GM19438 (cell line): Measurements from ENCODE around the gene ZC3H18.

Experiments used
- ATAC-seq: cut with Tn5 transposase; IDR thresholded peaks from one replicate; pipeline ENCODE4 v1.9.1; 2021; ENCODE audit warnings: low read depth; ENCODE audit not compliant: unreplicated experiment

ZC3H18 gene

GRCh38 chr16:88578446-88579313 is 8.5 kb downstream of the ZC3H18 start:
- ATAC-seq = no peak

DNA sequence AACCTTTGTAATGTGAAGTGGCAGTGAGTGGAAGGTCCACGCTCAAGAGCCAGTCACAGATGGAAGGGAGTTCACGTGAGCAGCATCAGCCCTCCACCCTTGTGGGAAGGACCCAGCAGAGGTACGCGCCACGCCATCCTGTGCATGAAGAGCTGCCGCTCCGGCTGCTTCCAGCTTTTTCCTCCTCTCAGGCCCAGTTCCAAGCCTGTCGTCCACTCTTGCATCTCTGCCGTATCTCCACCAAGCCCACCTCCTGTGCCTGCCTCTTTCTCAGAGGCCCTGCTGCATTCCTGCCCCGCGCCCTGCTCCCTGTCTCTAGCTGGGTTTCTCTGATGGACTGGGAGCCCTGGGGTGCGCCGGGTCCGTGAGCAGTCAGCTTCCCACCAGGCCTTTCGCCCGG is 10.2 kb downstream of the ZC3H18 start:
- no peak for ATAC-seq

GRCh38 chr16:88581033-88581432 is 10.8 kb downstream of the ZC3H18 start:
- ATAC-seq = no peak

DNA sequence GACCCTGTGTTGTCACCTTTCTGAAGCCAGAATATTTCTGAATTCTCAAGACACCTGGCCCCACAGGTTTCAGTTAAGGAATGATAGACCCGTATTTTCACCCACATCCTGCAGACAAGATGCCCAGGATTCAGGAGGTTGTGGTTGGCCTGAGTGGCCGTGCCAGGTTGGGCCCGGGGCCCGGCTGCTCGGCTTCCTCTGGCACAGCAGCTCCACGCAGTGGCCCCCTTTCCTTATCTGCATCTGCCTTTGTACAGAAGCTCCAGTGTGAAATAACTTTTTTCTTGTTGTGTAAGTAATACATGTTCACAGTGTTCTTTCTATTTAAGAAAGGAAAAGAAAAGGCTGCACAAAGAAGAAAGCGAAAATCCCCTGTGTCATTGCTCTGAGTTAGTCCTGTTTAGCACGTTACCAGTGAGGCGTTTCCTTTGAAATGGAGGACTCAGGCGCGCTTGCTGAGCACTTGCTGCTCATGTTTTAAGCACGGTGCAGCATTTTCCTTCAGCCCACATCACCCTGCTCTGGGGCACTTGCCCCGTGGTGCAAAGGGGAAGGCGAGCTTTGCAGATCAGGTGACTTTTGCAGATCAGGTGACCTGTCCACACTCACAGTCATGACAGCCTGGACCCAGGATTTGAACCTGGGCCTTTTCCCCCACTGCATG is 12.8 kb downstream of the ZC3H18 start:
- ATAC-seq = no peak

DNA sequence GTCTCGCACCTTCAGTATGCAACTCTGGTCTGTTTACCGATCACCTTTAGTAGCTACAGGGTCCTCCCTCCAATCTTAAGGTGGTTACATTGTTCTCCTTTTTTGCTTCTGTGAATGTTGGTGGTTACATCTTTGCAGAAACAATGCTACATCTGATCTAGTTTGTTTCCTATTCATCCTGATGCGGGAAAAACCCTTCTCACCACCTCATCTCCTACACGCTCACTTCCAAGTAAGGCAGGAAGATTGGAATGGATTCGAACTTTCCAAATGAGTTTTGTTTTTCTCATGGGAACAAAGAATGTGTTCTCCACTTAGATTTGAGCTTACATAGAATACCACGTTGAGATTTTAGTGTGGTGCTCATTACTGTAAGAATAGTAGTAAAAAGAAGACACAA is 14.5 kb downstream of the ZC3H18 start:
- no peak for ATAC-seq

- ATAC-seq = no peak
These were observed 15.1 kb downstream of the ZC3H18 start for GRCh38 chr16:88585269-88585668.

DNA sequence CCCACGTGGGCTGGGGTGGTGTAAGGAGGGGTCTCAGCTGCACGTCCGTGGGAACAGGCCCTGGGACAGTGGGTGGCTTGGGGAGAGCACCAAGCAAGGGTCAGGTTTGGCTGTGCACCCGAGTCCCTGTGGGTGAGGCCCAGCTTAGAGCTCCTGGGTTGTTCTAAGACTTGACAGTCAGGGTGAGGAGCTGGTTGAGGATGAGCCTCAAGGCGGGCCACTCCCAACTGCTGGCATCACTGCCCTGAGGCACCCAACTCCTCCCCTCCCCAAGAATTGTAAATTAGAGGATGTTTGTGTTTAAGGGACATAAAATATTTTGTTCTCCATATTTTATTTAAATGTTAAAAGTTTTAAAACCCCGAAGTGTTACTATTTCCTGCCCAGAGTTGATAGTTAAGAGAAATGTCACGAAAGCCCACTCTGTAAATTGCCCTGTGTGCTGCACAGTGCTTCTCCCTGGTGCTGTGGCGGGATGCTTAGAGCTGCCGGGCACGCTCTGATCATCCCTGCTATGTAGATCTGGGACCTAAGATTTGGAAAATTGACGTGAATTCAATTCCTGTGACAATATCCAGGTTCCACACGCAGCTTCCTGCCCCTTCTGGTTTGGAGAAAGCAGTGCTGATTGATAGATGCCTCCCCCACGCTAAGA is 15.9 kb downstream of the ZC3H18 start:
- ATAC-seq = no peak

DNA sequence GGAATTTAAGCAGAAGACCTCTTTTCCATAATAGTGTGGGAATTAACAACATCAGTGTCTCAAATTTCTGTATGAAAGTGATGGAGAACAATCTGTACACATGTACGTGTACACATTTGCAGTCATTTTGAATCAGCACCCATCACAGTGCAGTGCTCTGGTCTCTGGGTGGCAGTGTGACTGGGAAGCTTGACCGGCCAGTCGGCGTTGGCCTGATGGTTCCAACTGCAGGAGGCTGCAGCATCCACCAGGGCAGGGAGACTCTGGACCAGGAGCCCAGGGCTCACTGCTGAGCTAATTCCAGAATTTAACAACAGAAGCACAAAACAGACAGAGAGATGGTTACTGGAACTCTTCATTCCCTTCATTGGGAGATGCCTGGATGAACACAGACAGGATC is 17.9 kb downstream of the ZC3H18 start:
- no peak for ATAC-seq

GRCh38 chr16:88588754-88589153 is 18.6 kb downstream of the ZC3H18 start:
- no peak for ATAC-seq

GRCh38 chr16:88589441-88589840 is 19.2 kb downstream of the ZC3H18 start:
- ATAC-seq = no peak

DNA sequence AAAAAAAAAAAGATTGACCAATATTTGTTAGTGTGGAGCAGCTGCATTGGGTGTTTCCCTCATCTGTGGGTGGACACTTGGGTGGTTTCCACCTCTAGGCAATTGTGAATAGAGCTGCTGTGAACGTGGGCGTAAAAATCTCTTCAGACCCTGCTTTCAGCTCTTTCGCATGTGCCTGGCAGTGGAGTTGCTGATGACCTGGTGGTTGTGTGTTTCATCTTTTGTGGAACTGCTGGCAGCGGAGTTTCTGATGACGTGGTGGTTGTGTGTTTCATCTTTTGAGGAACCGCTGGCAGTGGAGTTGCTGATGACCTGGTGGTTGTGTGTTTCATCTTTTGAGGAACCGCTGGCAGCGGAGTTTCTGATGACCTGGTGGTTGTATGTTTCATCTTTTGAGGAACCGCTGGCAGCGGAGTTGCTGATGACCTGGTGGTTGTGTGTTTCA is 21.4 kb downstream of the ZC3H18 start:
- no peak for ATAC-seq

DNA sequence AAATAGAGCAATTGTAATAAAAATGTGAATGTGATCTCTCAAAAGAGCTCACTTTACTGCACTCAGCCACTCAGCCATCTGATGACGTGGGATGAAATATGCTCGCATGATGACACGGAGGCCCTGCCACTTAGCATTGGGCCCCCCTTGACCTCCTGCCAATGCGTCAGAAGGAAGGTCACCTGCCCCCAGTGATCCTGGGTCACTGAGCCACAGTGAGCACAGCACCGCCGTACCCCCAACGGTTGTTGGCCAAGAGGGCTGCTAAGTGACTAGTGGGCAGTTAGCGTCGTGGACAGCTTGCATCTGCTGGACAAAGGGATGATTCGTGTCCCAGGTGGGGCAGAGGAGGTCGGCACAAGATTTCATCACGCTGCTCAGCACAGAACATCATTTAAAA is 22.9 kb downstream of the ZC3H18 start:
- no peak for ATAC-seq

DNA sequence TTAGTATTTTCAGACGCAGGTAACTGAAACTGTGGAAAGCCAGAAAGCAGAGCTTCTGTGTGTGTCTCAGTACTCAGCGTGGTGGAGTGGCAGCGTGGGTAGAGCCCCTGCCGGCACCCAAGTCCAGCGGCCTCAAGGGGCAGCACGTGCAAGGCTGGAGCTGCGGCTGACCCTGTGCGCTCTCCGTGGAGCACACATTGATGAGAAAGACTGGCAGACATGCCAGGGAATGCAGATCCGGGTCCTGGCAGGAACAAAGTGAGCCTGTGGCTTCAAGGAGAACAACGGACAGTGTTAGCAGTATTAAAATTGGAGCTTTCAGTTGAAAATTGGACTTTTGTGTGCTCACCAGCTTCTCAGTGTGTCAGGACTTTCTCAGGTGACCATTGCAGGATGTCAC is 23.3 kb downstream of the ZC3H18 start:
- no peak for ATAC-seq

GRCh38 chr16:88593910-88594309 is 23.7 kb downstream of the ZC3H18 start:
- no peak for ATAC-seq

GRCh38 chr16:88595101-88595500 is 24.9 kb downstream of the ZC3H18 start:
- no peak for ATAC-seq

GRCh38 chr16:88595921-88596320 is 25.7 kb downstream of the ZC3H18 start:
- no peak for ATAC-seq

- no peak for ATAC-seq
These were observed 26.3 kb downstream of the ZC3H18 start for GRCh38 chr16:88596483-88596882.

DNA sequence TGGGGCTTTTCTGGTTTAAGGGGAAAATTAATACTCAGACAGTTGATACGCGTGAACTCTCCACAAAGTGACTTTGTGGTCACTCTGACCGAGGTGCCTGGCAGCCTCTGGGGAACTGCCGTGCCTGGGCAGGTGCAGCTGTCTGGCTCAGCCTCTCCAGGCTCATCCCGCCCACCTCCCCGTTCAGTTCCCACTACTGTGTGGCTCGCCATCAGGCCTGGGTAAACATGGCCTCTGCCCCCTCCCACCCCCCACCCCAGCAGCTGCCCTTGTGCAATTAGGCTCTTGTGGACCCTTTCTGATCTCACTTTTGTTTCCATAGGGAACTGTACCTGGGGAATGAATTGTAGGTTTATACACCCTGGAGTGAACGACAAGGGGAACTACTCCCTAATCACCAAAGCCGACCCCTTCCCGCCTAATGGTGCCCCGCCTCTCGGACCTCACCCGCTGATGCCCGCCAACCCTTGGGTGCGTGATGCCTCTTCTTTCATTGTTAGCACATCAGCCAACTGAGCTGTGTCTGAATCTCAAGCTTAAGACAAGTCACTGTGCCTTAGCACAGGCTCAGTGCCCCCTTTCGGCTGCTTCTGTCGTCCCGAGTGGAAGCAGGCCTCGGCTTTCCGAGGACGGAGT is 27.8 kb downstream of the ZC3H18 start:
- no peak for ATAC-seq

DNA sequence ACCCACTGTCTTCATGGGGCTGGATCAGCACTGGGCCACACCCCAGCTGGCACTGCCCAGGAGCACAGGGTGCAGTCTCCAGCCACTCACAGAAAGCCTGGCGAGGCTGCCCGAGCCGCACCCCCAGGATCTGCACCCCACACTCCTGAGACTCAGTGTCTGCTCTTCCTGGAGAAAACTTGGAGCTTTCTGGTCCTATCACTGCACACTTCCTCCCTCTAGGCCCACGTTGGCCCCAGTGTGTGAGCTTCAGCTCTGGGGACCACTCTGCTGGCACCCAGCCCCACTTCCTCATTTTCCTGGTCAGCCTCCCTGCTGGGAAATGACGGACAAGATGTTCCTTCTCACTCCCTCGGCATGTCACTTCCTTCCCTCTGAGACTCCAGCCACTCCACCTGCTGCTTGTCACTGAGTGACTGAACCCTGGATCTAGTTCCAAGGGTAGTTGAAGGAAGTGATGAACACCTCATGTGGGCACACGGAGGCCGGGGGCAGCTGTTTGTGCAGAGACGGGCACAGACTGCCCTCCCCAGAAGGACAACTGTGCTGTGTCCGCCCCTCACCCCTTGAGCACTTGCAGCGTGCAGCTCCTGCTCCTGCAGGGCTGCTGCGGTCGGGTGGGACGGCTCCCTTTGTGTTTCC is 29.0 kb downstream of the ZC3H18 start:
- no peak for ATAC-seq

- no peak for ATAC-seq
These were observed 29.8 kb downstream of the ZC3H18 start for GRCh38 chr16:88599825-88600538.
